ENCODE results near the gene SKI. TPM values are rescaled to one million over a fixed set of nuclear protein-coding genes. Genes with fewer than 3 reads are reported as not detected.

The SKI gene
- total and polyA plus RNA-seq, 2 donors (not counting 1 experiment from before 2014, with no cell fraction given) = 14.9 to 74.9 TPM

GRCh38 chr1:2307972-2308371 is 79.9 kb downstream of the SKI start:
- ATAC-seq (ENCODE audit: low read depth) (no peak), DNase-seq (no peak)
- 99% methylated on average over 8 of the region's 15 CpGs for WGBS (ENCODE audit: insufficient coverage)
- Histone ChIP-seq H3K9me3 (ENCODE audit: control extremely low read depth in 1 of 3, control insufficient read depth in 2 of 3, insufficient read depth in 1 of 3, low read length in 2 of 3) (no peaks in the 10 kb centered on the region), H3K4me2 (replicated peaks; ENCODE audit: low read depth, low read length, poor library complexity, severe bottlenecking) (no peak overlapping the region), H3K36me3 (replicated peaks in 1 of 2; ENCODE audit: control extremely low read depth in 1 of 2, control insufficient read depth in 1 of 2, extremely low read depth in 1 of 2, insufficient read depth in 2 of 2, low read length in 1 of 2) (peaks cover 0 to 47% of the 10 kb centered on the region in 2 experiments), H3K9ac (ENCODE audit: low read length) (no peak overlapping the region), H3K27ac (ENCODE audit: low read length in 2 of 2) (no peak overlapping the region), H3K79me2 (ENCODE audit: control insufficient read depth, insufficient read depth, low read length) (peaks cover 20% of the 10 kb centered on the region), H3K4me1 (ENCODE audit: control insufficient read depth in 2 of 2, insufficient read depth in 2 of 2, low read length in 2 of 2) (peaks cover 20 to 25% of the 10 kb centered on the region in 2 donors), H3K27me3 (replicated peaks in 1 of 4; ENCODE audit: control extremely low read depth in 1 of 4, control insufficient read depth in 3 of 4, insufficient read depth in 4 of 4, low read length in 3 of 4) (no peaks in the 10 kb centered on the region), H3K4me3 (ENCODE audit: control extremely low read depth in 1 of 5, extremely low read depth in 1 of 5, insufficient read depth in 1 of 5, low read depth in 2 of 5, low read length in 4 of 5) (no peak overlapping the region), H4K20me1 (ENCODE audit: control insufficient read depth, insufficient read depth, low read length, poor library complexity, severe bottlenecking) (no peaks in the 10 kb centered on the region), H2AFZ (ENCODE audit: insufficient read depth, low read depth, low read length, poor library complexity, severe bottlenecking) (no peak overlapping the region)
- ChIA-PET CTCF (interaction anchor here (2.2 kb wide), 1 partner anchor 74 kb away, joined by 6 read pairs; no protein-coding TSS in a partner anchor), POLR2A (no interaction called here)
- Mint-ChIP-seq H3K27me3 (no peaks in the 10 kb centered on the region), H3K4me1 (peaks cover 35% of the 10 kb centered on the region), H3K9me3 (ENCODE audit: insufficient read depth) (no peaks in the 10 kb centered on the region), H3K4me3 (no peak overlapping the region), H3K27ac (peak overlapping the region; percentile 47)
- intact Hi-C loops (cut with micrococcal nuclease) = no loop called here
- no peak for TF ChIP-seq EZH2 (IDR thresholded peaks at IDR 0.05; ENCODE audit: borderline replicate concordance, insufficient read depth, low read depth, low read length, poor library complexity, severe bottlenecking)
- no peak for TF ChIP-seq CTCF (IDR thresholded peaks at IDR 0.05)

- TF ChIP-seq EZH2 (IDR thresholded peaks at IDR 0.05; ENCODE audit: borderline replicate concordance, insufficient read depth, low read depth, low read length, poor library complexity, severe bottlenecking) (no peak), CTCF (IDR thresholded peaks at IDR 0.05) (no peak)
- intact Hi-C loops (cut with micrococcal nuclease) = no loop called here
- no peak overlapping the region for H3K27ac Mint-ChIP-seq
Observed at GRCh38 chr1:2308844-2309243, 80.7 kb downstream of the SKI start.

More at GRCh38 chr1:2308844-2309243, 80.7 kb downstream of the SKI start:
- peaks cover 28 to 30% of the 10 kb centered on the region in 2 donors for H3K4me1 ChIP-seq (ENCODE audit: control insufficient read depth in 2 of 2, insufficient read depth in 2 of 2, low read length in 2 of 2)
- H3K9ac ChIP-seq (ENCODE audit: low read length) = no peak overlapping the region
- Mint-ChIP-seq H3K27me3 (no peaks in the 10 kb centered on the region), H3K4me1 (peaks cover 36% of the 10 kb centered on the region), H3K9me3 (ENCODE audit: insufficient read depth) (no peaks in the 10 kb centered on the region), H3K4me3 (no peak overlapping the region)
- ChIA-PET CTCF (interaction anchor here (0.6 to 2.2 kb wide), 3 partner anchors 67 to 121 kb away, joined by 3 to 6 read pairs (median 3); no protein-coding TSS in a partner anchor), POLR2A (interaction anchor here (1.3 kb wide), 1 partner anchor 75 kb away, joined by 5 read pairs; no protein-coding TSS in a partner anchor)
- no peak for DNase-seq
- H3K9me3 ChIP-seq (ENCODE audit: control extremely low read depth in 1 of 3, control insufficient read depth in 2 of 3, insufficient read depth in 1 of 3, low read length in 2 of 3) = no peaks in the 10 kb centered on the region
- no peak overlapping the region for H3K4me2 ChIP-seq (replicated peaks; ENCODE audit: low read depth, low read length, poor library complexity, severe bottlenecking)
- no peaks in the 10 kb centered on the region for H3K27me3 ChIP-seq (replicated peaks in 1 of 4; ENCODE audit: control extremely low read depth in 1 of 4, control insufficient read depth in 3 of 4, insufficient read depth in 4 of 4, low read length in 3 of 4)
- WGBS (ENCODE audit: insufficient coverage) = 95% methylated on average over 18 of the region's 20 CpGs
- no peaks in the 10 kb centered on the region for H4K20me1 ChIP-seq (ENCODE audit: control insufficient read depth, insufficient read depth, low read length, poor library complexity, severe bottlenecking)
- no peak overlapping the region for H3K4me3 ChIP-seq (ENCODE audit: control extremely low read depth in 1 of 5, extremely low read depth in 1 of 5, insufficient read depth in 1 of 5, low read depth in 2 of 5, low read length in 4 of 5)
- H2AFZ ChIP-seq (ENCODE audit: insufficient read depth, low read depth, low read length, poor library complexity, severe bottlenecking) = no peak overlapping the region
- H3K36me3 ChIP-seq (replicated peaks in 1 of 2; ENCODE audit: control extremely low read depth in 1 of 2, control insufficient read depth in 1 of 2, extremely low read depth in 1 of 2, insufficient read depth in 2 of 2, low read length in 1 of 2) = peaks cover 0 to 38% of the 10 kb centered on the region in 2 experiments
- peaks cover 13% of the 10 kb centered on the region for H3K79me2 ChIP-seq (ENCODE audit: control insufficient read depth, insufficient read depth, low read length)
- no peak overlapping the region for H3K27ac ChIP-seq (ENCODE audit: low read length in 2 of 2)
- no peak for ATAC-seq (ENCODE audit: low read depth)

All from B cell (primary cell).